ENCODE measurements around the gene CAPN5. TPM values are rescaled to one million over a fixed set of nuclear protein-coding genes. Genes with fewer than 3 reads are reported as not detected.
A peak's percentile ranks its signal among the peaks of the same experiment; 100 is the strongest.

Gene CAPN5
- total RNA-seq, 1 donor from 2014 or later, result 4.7 TPM

- no peak for DNase-seq (ENCODE audit: low read depth)
These were observed 2.9 kb upstream of the CAPN5 start for GRCh38 chr11:77063861-77064260.

- no peak for DNase-seq (ENCODE audit: low read depth)
These were observed 2.0 kb upstream of the CAPN5 start for GRCh38 chr11:77064648-77065217.

DNA sequence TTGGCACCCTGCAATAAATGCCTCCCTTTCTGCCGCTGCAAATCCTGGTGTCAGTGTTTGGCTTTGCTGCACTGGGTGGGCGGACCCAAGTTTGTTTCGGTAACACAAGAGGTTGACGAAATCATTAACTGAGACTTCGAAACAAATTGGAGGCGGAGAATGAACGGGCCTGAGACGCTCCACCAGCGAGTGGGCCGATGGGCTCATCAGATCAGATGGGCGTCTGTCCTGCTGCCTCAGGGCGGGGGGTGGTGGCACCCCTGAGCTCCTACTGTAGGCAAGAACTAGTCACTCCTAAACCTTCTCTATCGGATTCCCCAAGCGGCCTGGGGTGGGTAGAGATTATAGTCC lies 918 bp upstream of the CAPN5 start:
- DNase-seq (ENCODE audit: low read depth), result peak; percentile 42

GRCh38 chr11:77067861-77068443 lies 1.2 kb downstream of the CAPN5 start:
- no peak for DNase-seq (ENCODE audit: low read depth)

GRCh38 chr11:77068457-77069335 lies 1.9 kb downstream of the CAPN5 start:
- DNase-seq (ENCODE audit: low read depth), result peak; percentile 20

GRCh38 chr11:77069336-77069968 lies 2.7 kb downstream of the CAPN5 start:
- no peak for DNase-seq (ENCODE audit: low read depth)

- peak; percentile 35 for DNase-seq (ENCODE audit: low read depth)
These were observed 3.3 kb downstream of the CAPN5 start for GRCh38 chr11:77069969-77070582.

- DNase-seq (ENCODE audit: low read depth), result no peak
These were observed 4.3 kb downstream of the CAPN5 start for GRCh38 chr11:77071077-77071476.

GRCh38 chr11:77071671-77072605 lies 5.2 kb downstream of the CAPN5 start:
- DNase-seq (ENCODE audit: low read depth), result no peak

DNA sequence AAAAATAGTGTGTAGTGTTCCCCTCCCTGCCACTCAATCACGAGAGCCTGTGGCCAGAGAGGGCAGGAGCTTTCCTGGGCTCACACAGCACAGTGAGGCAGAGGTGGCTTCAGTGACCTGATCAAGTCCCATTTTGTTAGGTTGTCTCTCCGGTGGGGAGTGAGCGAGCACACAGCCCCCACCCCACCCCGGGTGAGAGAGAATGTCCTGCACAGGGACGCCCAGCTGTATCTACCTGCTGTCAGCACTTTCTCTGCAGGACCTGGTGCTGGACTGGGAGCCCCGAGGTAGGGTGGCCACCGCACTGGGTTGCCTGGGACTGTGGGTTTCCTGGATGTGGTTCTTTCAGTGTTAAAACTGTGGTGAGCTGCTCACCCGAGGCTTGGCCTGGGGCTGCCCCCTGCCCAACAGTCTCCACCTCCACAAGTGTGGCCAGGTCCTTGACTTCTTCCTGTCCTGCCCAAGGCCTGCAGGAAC lies 6.1 kb downstream of the CAPN5 start:
- no peak for DNase-seq (ENCODE audit: low read depth)

DNA sequence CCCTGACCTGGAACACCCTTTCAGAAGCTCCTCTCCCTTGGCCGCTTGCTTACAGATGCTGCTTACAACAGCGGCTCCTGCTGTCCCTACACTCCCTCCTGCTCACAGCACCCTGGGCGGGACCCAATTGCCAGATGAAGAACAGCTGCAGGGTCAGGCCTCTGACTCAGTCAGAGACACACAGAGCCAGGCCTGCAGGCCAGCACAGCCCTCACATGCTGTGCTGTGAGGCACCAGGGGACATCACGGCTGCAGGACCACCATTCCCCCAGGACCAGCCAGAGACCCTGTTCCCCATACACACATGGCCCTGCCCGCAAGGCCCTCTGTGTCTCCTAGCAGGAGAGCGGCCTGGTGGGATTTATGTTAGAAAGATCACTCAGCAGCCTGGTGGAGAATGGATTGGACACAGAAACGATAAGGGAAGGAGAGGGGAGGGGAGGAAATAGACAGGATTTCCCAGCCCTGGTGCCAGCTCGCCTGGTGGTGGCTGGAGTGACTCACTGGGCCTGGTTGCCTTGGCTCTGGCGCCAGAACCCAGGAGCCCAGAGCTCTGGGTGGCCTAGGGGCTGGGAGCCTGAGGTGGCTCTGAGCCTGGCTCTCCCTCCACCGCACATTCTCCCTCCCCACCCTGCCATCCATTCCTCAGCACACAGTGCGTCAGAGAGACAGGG lies 6.7 kb downstream of the CAPN5 start:
- DNase-seq (ENCODE audit: low read depth), result peak; percentile 96

DNA sequence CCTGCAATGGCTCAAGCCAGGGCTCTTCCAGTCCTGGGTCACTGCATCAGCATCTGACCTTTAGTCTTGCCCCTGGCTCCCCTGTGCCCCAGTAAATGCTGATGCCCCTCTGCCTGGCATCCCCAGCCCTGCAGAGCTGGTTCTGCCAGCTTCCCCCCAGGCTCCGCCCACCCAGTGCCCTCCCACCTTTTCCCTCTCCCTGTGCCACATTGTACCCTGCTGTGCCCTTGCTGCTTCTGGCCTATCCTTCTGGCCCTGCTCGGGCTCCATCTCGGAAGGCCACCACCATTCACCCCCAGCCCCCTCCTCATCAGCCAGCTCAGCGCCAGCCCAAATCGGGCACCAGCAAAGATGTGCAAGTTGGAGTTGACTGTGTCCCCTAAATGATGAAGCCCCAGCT lies 7.4 kb downstream of the CAPN5 start:
- no peak for DNase-seq (ENCODE audit: low read depth)

DNA sequence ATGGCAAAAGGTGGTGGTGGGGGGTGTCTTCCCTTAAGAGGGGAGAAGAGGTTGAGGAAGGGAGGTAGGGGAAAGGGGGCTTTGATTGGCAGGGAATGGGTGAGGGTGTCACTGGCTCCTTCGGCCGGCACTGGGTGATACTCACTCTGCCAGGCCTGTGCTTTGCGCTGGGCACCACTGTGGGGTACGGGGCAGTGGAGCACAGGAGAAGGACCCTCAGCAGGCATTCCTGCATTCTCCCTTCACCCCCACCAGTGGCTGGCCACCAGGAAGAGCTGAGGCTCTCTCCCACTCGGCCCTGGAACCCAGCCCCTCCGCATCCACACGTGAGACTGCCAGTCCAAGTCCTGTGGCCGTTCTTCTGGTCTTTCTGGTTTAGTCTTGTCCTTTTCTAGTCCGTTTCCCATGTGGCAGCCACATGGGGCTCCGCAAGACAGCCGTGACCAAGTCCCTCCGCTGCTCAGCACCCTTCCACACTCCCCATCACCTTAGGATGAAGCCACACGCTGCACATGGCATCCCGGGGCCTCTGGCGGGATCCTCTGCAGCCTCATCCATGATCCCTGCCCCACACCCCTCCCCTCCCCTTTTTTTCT lies 8.0 kb downstream of the CAPN5 start:
- no peak for DNase-seq (ENCODE audit: low read depth)

- DNase-seq (ENCODE audit: low read depth), result no peak
These were observed 8.7 kb downstream of the CAPN5 start for GRCh38 chr11:77075425-77075905.

DNA sequence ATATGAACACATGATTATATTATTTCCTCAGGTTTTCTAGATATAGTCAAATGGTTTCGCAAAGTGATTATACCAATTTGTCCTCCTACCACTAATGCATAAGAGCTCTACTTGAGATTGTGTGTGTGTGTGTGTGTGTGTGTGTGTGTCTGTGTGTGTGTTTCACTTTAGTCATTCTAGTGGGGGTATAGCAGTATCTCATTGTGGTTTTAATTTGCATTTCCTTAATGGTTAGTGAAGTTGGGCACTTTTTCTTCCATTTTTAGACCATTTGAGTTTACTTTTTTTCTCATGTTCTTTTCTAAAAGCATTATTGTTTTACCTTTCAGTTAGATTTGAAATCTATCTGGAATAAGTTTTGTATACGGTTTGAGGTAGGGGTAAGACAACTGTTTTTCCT lies 12.9 kb downstream of the CAPN5 start:
- DNase-seq (ENCODE audit: low read depth), result no peak

GRCh38 chr11:77080643-77081210 lies 14.0 kb downstream of the CAPN5 start:
- DNase-seq (ENCODE audit: low read depth), result no peak

GRCh38 chr11:77081381-77081851 lies 14.6 kb downstream of the CAPN5 start:
- DNase-seq (ENCODE audit: low read depth), result no peak

GRCh38 chr11:77081976-77082836 lies 15.4 kb downstream of the CAPN5 start:
- DNase-seq (ENCODE audit: low read depth), result no peak

Measured in myocyte (in vitro differentiated cells).